Measurements from ENCODE around the gene UGT1A10. TPM values are rescaled to one million over a fixed set of nuclear protein-coding genes. Genes with fewer than 3 reads are reported as not detected.
"Not testable (repeated sequence)": the region's sequence is repeated elsewhere in the genome, so short reads cannot be mapped to it uniquely, and the experiment has no call there.

Gene UGT1A10
- polyA plus RNA-seq, 1 donor from 2014 or later, result not detected

- H3K27me3 ChIP-seq (ENCODE audit: insufficient read depth, low read depth, low read length), result no peaks in the 10 kb centered on the region
- no peak overlapping the region for H3K9ac ChIP-seq (ENCODE audit: low read length)
- H3K36me3 ChIP-seq (ENCODE audit: insufficient read depth, low read length), result no peaks in the 10 kb centered on the region
- no peaks in the 10 kb centered on the region for H4K20me1 ChIP-seq (ENCODE audit: insufficient read depth)
- no peak overlapping the region for H2AFZ ChIP-seq (ENCODE audit: low read depth, low read length)
- H3K9me3 ChIP-seq (ENCODE audit: low read length), result no peaks in the 10 kb centered on the region
- no peaks in the 10 kb centered on the region for H3F3A ChIP-seq (ENCODE audit: insufficient read depth, low read length, poor library complexity, severe bottlenecking)
- H3K27ac ChIP-seq (ENCODE audit: low read length), result no peak overlapping the region
- H3K9me2 ChIP-seq (ENCODE audit: insufficient read depth, low read length), result no peaks in the 10 kb centered on the region
- H3K4me3 ChIP-seq (ENCODE audit: low read length), result no peak overlapping the region
- H3K4me2 ChIP-seq (ENCODE audit: low read length), result no peak overlapping the region
- H3K79me2 ChIP-seq (replicated peaks; ENCODE audit: insufficient read depth, low read length), result no peaks in the 10 kb centered on the region
- TF ChIP-seq TAF1 (IDR thresholded peaks at IDR 0.05; ENCODE audit: low read depth) (no peak), EP300 (conservative IDR thresholded peaks at IDR 0.05; ENCODE audit: poor library complexity, severe bottlenecking) (no peak), POLR2AphosphoS5 (IDR thresholded peaks at IDR 0.05) (no peak), CTCF (IDR thresholded peaks at IDR 0.05; ENCODE audit: poor library complexity, severe bottlenecking) (no peak), RAD21 (conservative IDR thresholded peaks at IDR 0.05) (no peak), EZH2 (IDR thresholded peaks at IDR 0.05; ENCODE audit: borderline replicate concordance, insufficient read depth, low read length, poor library complexity, severe bottlenecking) (no peak), SMC3 (conservative IDR thresholded peaks at IDR 0.05; ENCODE audit: poor library complexity) (no peak), MXI1 (conservative IDR thresholded peaks at IDR 0.05; ENCODE audit: poor library complexity, severe bottlenecking) (no peak)
- TF ChIP-seq, protein P1, sequence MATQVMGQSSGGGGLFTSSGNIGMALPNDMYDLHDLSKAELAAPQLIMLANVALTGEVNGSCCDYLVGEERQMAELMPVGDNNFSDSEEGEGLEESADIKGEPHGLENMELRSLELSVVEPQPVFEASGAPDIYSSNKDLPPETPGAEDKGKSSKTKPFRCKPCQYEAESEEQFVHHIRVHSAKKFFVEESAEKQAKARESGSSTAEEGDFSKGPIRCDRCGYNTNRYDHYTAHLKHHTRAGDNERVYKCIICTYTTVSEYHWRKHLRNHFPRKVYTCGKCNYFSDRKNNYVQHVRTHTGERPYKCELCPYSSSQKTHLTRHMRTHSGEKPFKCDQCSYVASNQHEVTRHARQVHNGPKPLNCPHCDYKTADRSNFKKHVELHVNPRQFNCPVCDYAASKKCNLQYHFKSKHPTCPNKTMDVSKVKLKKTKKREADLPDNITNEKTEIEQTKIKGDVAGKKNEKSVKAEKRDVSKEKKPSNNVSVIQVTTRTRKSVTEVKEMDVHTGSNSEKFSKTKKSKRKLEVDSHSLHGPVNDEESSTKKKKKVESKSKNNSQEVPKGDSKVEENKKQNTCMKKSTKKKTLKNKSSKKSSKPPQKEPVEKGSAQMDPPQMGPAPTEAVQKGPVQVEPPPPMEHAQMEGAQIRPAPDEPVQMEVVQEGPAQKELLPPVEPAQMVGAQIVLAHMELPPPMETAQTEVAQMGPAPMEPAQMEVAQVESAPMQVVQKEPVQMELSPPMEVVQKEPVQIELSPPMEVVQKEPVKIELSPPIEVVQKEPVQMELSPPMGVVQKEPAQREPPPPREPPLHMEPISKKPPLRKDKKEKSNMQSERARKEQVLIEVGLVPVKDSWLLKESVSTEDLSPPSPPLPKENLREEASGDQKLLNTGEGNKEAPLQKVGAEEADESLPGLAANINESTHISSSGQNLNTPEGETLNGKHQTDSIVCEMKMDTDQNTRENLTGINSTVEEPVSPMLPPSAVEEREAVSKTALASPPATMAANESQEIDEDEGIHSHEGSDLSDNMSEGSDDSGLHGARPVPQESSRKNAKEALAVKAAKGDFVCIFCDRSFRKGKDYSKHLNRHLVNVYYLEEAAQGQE (IDR thresholded peaks at IDR 0.05; ENCODE audit: borderline replicate concordance), result no peak
These were observed 16.0 kb upstream of the UGT1A10 start for GRCh38 chr2:233620204-233620603.

DNA sequence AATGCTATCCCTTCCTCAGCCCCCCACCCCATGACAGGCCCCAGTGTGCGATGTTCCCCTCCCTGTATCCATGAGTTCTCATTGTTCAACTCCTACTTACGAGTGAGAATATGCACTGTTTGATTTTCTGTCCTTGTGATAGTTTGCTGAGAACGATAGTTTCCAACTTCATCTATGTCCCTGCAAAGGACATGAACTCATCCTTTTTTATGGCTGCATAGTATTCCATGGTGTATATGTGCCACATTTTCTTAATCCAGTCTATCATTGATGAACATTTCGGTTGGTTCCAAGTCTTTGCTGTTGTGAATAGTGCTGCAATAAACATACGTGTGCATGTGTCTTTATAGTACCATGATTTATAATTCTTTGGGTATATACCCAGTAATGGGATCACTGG lies 14.4 kb upstream of the UGT1A10 start:
- not testable (repeated sequence) for H3K27me3 ChIP-seq (ENCODE audit: insufficient read depth, low read depth, low read length); H3K9me2 ChIP-seq (ENCODE audit: insufficient read depth, low read length); H3F3A ChIP-seq (ENCODE audit: insufficient read depth, low read length, poor library complexity, severe bottlenecking); H3K79me2 ChIP-seq (replicated peaks; ENCODE audit: insufficient read depth, low read length); H3K9ac ChIP-seq (ENCODE audit: low read length); H2AFZ ChIP-seq (ENCODE audit: low read depth, low read length); H3K27ac ChIP-seq (ENCODE audit: low read length); H3K36me3 ChIP-seq (ENCODE audit: insufficient read depth, low read length); H3K9me3 ChIP-seq (ENCODE audit: low read length); H3K4me3 ChIP-seq (ENCODE audit: low read length); H3K4me2 ChIP-seq (ENCODE audit: low read length); H4K20me1 ChIP-seq (ENCODE audit: insufficient read depth)

All from neural cell (in vitro differentiated cells).